ENCODE results near the gene DHODH. TPM values are rescaled to one million over a fixed set of nuclear protein-coding genes. Genes with fewer than 3 reads are reported as not detected.

The DHODH gene
- 1 to 10 TPM; 4.3 to 9.4 TPM for total RNA-seq

- TF ChIP-seq, protein P1, sequence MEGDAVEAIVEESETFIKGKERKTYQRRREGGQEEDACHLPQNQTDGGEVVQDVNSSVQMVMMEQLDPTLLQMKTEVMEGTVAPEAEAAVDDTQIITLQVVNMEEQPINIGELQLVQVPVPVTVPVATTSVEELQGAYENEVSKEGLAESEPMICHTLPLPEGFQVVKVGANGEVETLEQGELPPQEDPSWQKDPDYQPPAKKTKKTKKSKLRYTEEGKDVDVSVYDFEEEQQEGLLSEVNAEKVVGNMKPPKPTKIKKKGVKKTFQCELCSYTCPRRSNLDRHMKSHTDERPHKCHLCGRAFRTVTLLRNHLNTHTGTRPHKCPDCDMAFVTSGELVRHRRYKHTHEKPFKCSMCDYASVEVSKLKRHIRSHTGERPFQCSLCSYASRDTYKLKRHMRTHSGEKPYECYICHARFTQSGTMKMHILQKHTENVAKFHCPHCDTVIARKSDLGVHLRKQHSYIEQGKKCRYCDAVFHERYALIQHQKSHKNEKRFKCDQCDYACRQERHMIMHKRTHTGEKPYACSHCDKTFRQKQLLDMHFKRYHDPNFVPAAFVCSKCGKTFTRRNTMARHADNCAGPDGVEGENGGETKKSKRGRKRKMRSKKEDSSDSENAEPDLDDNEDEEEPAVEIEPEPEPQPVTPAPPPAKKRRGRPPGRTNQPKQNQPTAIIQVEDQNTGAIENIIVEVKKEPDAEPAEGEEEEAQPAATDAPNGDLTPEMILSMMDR (IDR thresholded peaks at IDR 0.05): no peak
- Histone ChIP-seq H3K9ac (ENCODE audit: low read depth in 2 of 2, low read length in 2 of 2) (peak within 1 kb of the TSS; percentile 65 to 91), H3K9me3 (no peaks in the 10 kb centered on the region), H3K27me3 (no peaks in the 10 kb centered on the region), H3K36me3 (no peaks in the 10 kb centered on the region), H3K4me3 (peak within 1 kb of the TSS; percentile 99), H3K4me1 (no peaks in the 10 kb centered on the region), H3K27ac (no peak within 1 kb of the TSS)
- peak; percentile 98 for DNase-seq
- intact Hi-C loops (cut with DNase I): no loop called here
These were observed at the start of gene DHODH for GRCh38 chr16:72008424-72009216. Gene DHODH, plus strand, starts transcription at chr16:72008744. Its CDS starts 21 bp downstream, at chr16:72008765.

GRCh38 chr16:71961066-71962039 is 47.2 kb upstream of the DHODH start:
- peak; percentile 87 for DNase-seq
- Histone ChIP-seq H3K36me3 (no peaks in the 10 kb centered on the region), H3K27ac (no peak overlapping the region), H3K9me3 (no peaks in the 10 kb centered on the region), H3K9ac (ENCODE audit: low read depth in 2 of 2, low read length in 2 of 2) (no peak overlapping the region), H3K4me1 (no peaks in the 10 kb centered on the region), H3K4me3 (no peak overlapping the region), H3K27me3 (no peaks in the 10 kb centered on the region)
- intact Hi-C loops (cut with DNase I): loop anchor here (5.0 kb wide), 1 partner anchor 79 kb away; the partner anchor contains the start of gene ZNF821
- TF ChIP-seq, protein P1 (IDR thresholded peaks at IDR 0.05): peak; percentile 61

DNA sequence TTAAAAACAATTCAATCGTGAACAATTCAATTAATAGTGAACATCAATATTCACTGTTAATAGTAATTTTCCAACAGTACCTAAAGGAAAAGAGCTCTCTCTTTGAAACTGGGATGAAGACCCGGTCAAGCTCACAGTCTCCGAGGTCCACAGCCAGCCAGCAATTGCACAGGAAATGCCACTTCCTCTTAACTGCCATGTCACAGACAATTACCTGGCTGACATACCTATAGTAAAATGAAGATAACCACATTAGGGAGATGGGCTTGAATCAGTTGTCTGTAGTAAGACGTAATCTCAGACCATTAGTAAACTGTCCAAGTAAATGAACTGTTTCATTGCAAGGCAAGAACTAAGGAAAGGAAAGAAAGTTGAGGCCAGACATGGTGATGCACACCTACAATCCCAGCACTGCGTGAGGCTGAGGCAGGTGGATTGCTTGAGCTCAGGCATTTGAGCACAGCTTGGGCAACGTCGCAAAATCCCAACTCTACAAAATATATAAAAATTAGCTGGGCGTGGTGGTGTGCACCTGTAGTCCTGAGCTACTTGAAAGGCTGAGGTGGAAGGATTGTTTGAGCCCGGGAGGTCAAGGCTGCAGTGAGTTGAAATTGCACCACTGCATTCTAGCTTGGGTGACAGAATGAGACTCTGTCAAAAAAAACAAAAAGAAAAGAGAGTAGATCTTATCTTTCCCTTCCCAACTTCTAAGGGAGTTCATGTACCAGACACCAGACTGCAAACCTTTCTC is 45.2 kb upstream of the DHODH start:
- H3K27ac ChIP-seq: no peak overlapping the region
- no peak overlapping the region for H3K9ac ChIP-seq (ENCODE audit: low read depth in 2 of 2, low read length in 2 of 2)
- no peak overlapping the region for H3K4me3 ChIP-seq
- H3K36me3 ChIP-seq: no peaks in the 10 kb centered on the region
- TF ChIP-seq, protein P1 (IDR thresholded peaks at IDR 0.05): no peak
- DNase-seq: no peak
- H3K4me1 ChIP-seq: no peaks in the 10 kb centered on the region
- H3K27me3 ChIP-seq: no peaks in the 10 kb centered on the region
- H3K9me3 ChIP-seq: no peaks in the 10 kb centered on the region
- intact Hi-C loops (cut with DNase I): loop anchor here (5.0 kb wide), 1 partner anchor 81 kb away; the partner anchor contains the start of gene ZNF821

DNA sequence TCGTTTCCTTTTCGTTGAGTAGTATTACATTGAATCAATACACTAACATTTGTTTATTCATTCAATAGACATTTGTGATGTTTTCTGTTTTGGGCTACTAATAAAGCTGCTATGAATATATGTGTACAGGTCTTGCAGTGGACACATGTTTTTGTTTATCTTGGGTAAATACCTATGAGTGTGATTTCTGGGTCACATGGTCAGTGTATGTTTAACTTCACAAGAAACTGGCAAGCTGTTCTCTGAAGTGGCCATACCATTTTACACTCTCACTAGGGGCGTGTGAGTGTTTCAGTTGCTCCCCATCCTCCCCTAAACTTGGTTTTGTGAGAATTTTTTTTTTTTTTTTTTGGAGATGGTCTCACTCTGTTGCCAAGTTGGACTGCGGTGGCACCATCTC is 43.3 kb upstream of the DHODH start:
- Histone ChIP-seq H3K9me3 (no peaks in the 10 kb centered on the region), H3K27me3 (no peaks in the 10 kb centered on the region), H3K36me3 (no peaks in the 10 kb centered on the region), H3K27ac (no peak overlapping the region), H3K4me1 (no peaks in the 10 kb centered on the region), H3K9ac (ENCODE audit: low read depth in 2 of 2, low read length in 2 of 2) (no peak overlapping the region), H3K4me3 (no peak overlapping the region)
- intact Hi-C loops (cut with DNase I): no loop called here
- TF ChIP-seq, protein P1 (IDR thresholded peaks at IDR 0.05): no peak
- DNase-seq: no peak

GRCh38 chr16:71966932-71967331 is 41.6 kb upstream of the DHODH start:
- TF ChIP-seq, protein P1 (IDR thresholded peaks at IDR 0.05): no peak
- Histone ChIP-seq H3K9me3 (no peaks in the 10 kb centered on the region), H3K36me3 (no peaks in the 10 kb centered on the region), H3K4me1 (no peaks in the 10 kb centered on the region), H3K9ac (ENCODE audit: low read depth in 2 of 2, low read length in 2 of 2) (no peak overlapping the region), H3K4me3 (no peak overlapping the region), H3K27me3 (no peaks in the 10 kb centered on the region), H3K27ac (no peak overlapping the region)
- intact Hi-C loops (cut with DNase I): no loop called here
- no peak for DNase-seq

Measured in colonic mucosa (tissue), 4 donors.